ENCODE measurements around the gene DPP4.

DPP4 gene

GRCh38 chr2:162111958-162112850 lies 38.2 kb upstream of the DPP4 start:
- DNase-seq (ENCODE audit: low read depth, low spot score), result no peak
- TF ChIP-seq POLR2AphosphoS5 (IDR thresholded peaks at IDR 0.05; ENCODE audit: borderline replicate concordance, low read depth, low read length), result no peak
- TF ChIP-seq FOXP2 (optimal IDR thresholded peaks at IDR 0.05; ENCODE audit: control extremely low read depth, extremely low read length, insufficient read depth), result no peak
- no peak for TF ChIP-seq EZH2 (IDR thresholded peaks at IDR 0.05)
- Histone ChIP-seq H3K9me3 (ENCODE audit: low read depth, low read length) (peaks cover 3% of the 10 kb centered on the region; the same call in 1 of the 2 replicates), H3K27ac (no peak overlapping the region), H3K36me3 (ENCODE audit: insufficient read depth, low read length) (no peaks in the 10 kb centered on the region), H3K9ac (ENCODE audit: insufficient read length) (no peak overlapping the region), H3K4me3 (no peak overlapping the region)

- Histone ChIP-seq H3K36me3 (ENCODE audit: insufficient read depth, low read length) (no peaks in the 10 kb centered on the region), H3K4me3 (no peak overlapping the region), H3K9me3 (ENCODE audit: low read depth, low read length) (no peaks in the 10 kb centered on the region), H3K27ac (no peak overlapping the region), H3K9ac (ENCODE audit: insufficient read length) (no peak overlapping the region)
- DNase-seq (ENCODE audit: low read depth, low spot score), result no peak
- no peak for TF ChIP-seq EZH2 (IDR thresholded peaks at IDR 0.05)
- no peak for TF ChIP-seq FOXP2 (optimal IDR thresholded peaks at IDR 0.05; ENCODE audit: control extremely low read depth, extremely low read length, insufficient read depth)
- no peak for TF ChIP-seq POLR2AphosphoS5 (IDR thresholded peaks at IDR 0.05; ENCODE audit: borderline replicate concordance, low read depth, low read length)
Measured at GRCh38 chr2:162107361-162107901, 33.4 kb upstream of the DPP4 start.

DNA sequence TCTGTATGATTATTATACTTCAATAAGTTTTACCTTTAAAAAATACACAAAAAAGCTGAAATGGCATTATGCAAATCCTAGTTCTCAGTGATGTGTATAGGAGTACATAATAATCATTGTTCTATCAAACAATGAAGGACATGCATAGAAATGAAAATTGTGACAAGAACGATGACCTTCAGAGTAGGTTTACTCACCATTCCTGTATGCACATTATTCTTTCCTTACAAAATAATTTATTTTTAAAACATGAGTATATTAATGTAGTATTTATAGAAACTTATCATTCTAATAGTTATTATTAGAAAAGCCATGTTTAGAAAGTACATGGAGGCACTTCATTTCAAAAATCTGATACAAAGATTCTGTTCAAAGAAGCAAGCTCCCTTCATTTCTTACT lies 32.7 kb upstream of the DPP4 start:
- Histone ChIP-seq H3K9ac (ENCODE audit: insufficient read length) (no peak overlapping the region), H3K9me3 (ENCODE audit: low read depth, low read length) (no peaks in the 10 kb centered on the region), H3K27ac (no peak overlapping the region), H3K36me3 (ENCODE audit: insufficient read depth, low read length) (no peaks in the 10 kb centered on the region), H3K4me3 (no peak overlapping the region)
- no peak for DNase-seq (ENCODE audit: low read depth, low spot score)
- no peak for TF ChIP-seq EZH2 (IDR thresholded peaks at IDR 0.05)
- no peak for TF ChIP-seq POLR2AphosphoS5 (IDR thresholded peaks at IDR 0.05; ENCODE audit: borderline replicate concordance, low read depth, low read length)
- TF ChIP-seq FOXP2 (optimal IDR thresholded peaks at IDR 0.05; ENCODE audit: control extremely low read depth, extremely low read length, insufficient read depth), result no peak

GRCh38 chr2:162106146-162106551 lies 32.1 kb upstream of the DPP4 start:
- H3K9me3 ChIP-seq (ENCODE audit: low read depth, low read length), result no peaks in the 10 kb centered on the region
- H3K36me3 ChIP-seq (ENCODE audit: insufficient read depth, low read length), result no peaks in the 10 kb centered on the region
- no peak overlapping the region for H3K27ac ChIP-seq
- no peak overlapping the region for H3K4me3 ChIP-seq
- DNase-seq (ENCODE audit: low read depth, low spot score), result peak; percentile 52
- H3K9ac ChIP-seq (ENCODE audit: insufficient read length), result no peak overlapping the region
- TF ChIP-seq EZH2 (IDR thresholded peaks at IDR 0.05) (no peak), POLR2AphosphoS5 (IDR thresholded peaks at IDR 0.05; ENCODE audit: borderline replicate concordance, low read depth, low read length) (peak; percentile 35; the same call in 1 of the 2 replicates), FOXP2 (optimal IDR thresholded peaks at IDR 0.05; ENCODE audit: control extremely low read depth, extremely low read length, insufficient read depth) (no peak)

DNA sequence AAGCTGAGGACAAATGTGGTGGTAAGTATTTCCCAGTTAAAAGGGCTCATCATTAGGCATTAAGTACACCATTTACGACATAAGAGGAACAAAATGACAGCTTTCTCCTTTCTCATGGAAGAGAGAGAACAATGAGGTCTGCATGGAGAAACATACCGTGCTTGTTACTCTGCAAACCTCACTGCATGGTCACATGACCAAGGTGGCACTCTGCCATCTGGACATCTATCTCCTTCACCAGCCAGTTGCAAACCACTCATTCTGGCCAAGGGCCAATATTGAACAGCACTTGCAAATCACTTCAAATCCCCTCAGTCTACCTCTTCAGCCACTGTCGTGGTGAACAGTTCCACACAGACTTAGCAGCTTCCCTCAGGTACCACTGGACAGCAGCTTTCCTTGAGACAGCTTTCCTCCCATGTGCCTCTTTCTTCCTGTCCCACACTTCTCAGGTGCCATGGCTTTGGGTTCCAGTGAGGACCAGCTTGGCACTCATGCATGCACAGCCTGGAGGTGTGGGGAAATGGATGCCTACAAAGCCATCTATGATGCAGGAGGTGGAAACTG lies 29.5 kb upstream of the DPP4 start:
- DNase-seq (ENCODE audit: low read depth, low spot score), result no peak

GRCh38 chr2:162100579-162100978 lies 26.6 kb upstream of the DPP4 start:
- H3K9me3 ChIP-seq (ENCODE audit: low read depth, low read length), result no peaks in the 10 kb centered on the region
- no peak for DNase-seq (ENCODE audit: low read depth, low spot score)
- H3K27ac ChIP-seq, result no peak overlapping the region
- no peak overlapping the region for H3K4me3 ChIP-seq
- no peak for TF ChIP-seq FOXP2 (optimal IDR thresholded peaks at IDR 0.05; ENCODE audit: control extremely low read depth, extremely low read length, insufficient read depth)
- TF ChIP-seq EZH2 (IDR thresholded peaks at IDR 0.05), result no peak
- no peak for TF ChIP-seq POLR2AphosphoS5 (IDR thresholded peaks at IDR 0.05; ENCODE audit: borderline replicate concordance, low read depth, low read length)
- no peak overlapping the region for H3K9ac ChIP-seq (ENCODE audit: insufficient read length)
- H3K36me3 ChIP-seq (ENCODE audit: insufficient read depth, low read length), result no peaks in the 10 kb centered on the region

More for the DNA sequence above, 29.5 kb upstream of the DPP4 start:
- TF ChIP-seq FOXP2 (optimal IDR thresholded peaks at IDR 0.05; ENCODE audit: control extremely low read depth, extremely low read length, insufficient read depth) (no peak), EZH2 (IDR thresholded peaks at IDR 0.05) (no peak), POLR2AphosphoS5 (IDR thresholded peaks at IDR 0.05; ENCODE audit: borderline replicate concordance, low read depth, low read length) (no peak)
- no peak overlapping the region for H3K27ac ChIP-seq
- no peak overlapping the region for H3K9ac ChIP-seq (ENCODE audit: insufficient read length)
- H3K4me3 ChIP-seq, result no peak overlapping the region
- H3K9me3 ChIP-seq (ENCODE audit: low read depth, low read length), result no peaks in the 10 kb centered on the region
- H3K36me3 ChIP-seq (ENCODE audit: insufficient read depth, low read length), result no peaks in the 10 kb centered on the region

DNA sequence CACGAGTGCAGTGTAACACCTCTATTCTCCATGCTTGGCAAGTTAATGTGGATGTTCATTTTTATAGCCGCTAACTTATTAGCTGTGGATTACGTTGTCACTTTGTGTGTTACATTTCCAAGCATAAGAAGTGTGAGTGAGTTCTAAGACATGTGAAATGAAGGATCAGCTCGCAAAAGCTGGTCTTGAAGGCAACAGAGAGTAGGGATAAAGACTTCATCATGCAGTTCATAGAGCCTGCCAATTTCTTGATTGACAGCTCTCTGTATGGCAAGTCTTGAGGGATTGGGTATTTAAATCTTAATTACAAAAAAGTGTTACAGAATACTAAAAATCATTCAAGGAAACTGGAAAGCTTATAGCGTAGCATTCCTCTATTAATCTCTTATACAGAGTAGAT lies 25.8 kb upstream of the DPP4 start:
- Histone ChIP-seq H3K9me3 (ENCODE audit: low read depth, low read length) (no peaks in the 10 kb centered on the region), H3K9ac (ENCODE audit: insufficient read length) (no peak overlapping the region), H3K27ac (no peak overlapping the region), H3K36me3 (ENCODE audit: insufficient read depth, low read length) (no peaks in the 10 kb centered on the region), H3K4me3 (no peak overlapping the region)
- DNase-seq (ENCODE audit: low read depth, low spot score), result no peak
- TF ChIP-seq EZH2 (IDR thresholded peaks at IDR 0.05), result no peak

GRCh38 chr2:162092658-162093556 lies 18.9 kb upstream of the DPP4 start:
- DNase-seq (ENCODE audit: low read depth, low spot score), result no peak
- H3K9ac ChIP-seq (ENCODE audit: insufficient read length), result no peak overlapping the region
- H3K4me3 ChIP-seq, result no peak overlapping the region
- no peak for TF ChIP-seq POLR2AphosphoS5 (IDR thresholded peaks at IDR 0.05; ENCODE audit: borderline replicate concordance, low read depth, low read length)
- TF ChIP-seq EZH2 (IDR thresholded peaks at IDR 0.05), result no peak
- TF ChIP-seq FOXP2 (optimal IDR thresholded peaks at IDR 0.05; ENCODE audit: control extremely low read depth, extremely low read length, insufficient read depth), result no peak
- H3K36me3 ChIP-seq (ENCODE audit: insufficient read depth, low read length), result no peaks in the 10 kb centered on the region
- H3K27ac ChIP-seq, result no peak overlapping the region
- H3K9me3 ChIP-seq (ENCODE audit: low read depth, low read length), result no peaks in the 10 kb centered on the region

All from SK-N-MC (cell line).